Mesothelial cell of epicardium (in vitro differentiated cells): ENCODE data around the gene NUAK2. TPM values are rescaled to one million over a fixed set of nuclear protein-coding genes. Genes with fewer than 3 reads are reported as not detected.
"Not testable (repeated sequence)": the region's sequence is repeated elsewhere in the genome, so short reads cannot be mapped to it uniquely, and the experiment has no call there.

Experiments
- DNase-seq, 2 experiments: peaks; one replicate each; pipeline ENCODE4 v3.0.0; 2021; ENCODE audit warnings: low spot score in 2 of 2; ENCODE audit not compliant: unreplicated experiment in 2 of 2
- H3K27ac Mint-ChIP-seq: 2 replicates; pipeline ENCODE4 v1.8.0; 2021; ENCODE audit warnings: mixed read lengths
- H3K27me3 Mint-ChIP-seq: 2 replicates; pipeline ENCODE4 v1.8.0; 2021; ENCODE audit warnings: low read depth, mixed read lengths
- H3K36me3 Mint-ChIP-seq: 2 replicates; pipeline ENCODE4 v1.8.0; 2021; ENCODE audit warnings: mixed read lengths
- H3K4me1 Mint-ChIP-seq: 2 replicates; pipeline ENCODE4 v1.8.0; 2021; ENCODE audit warnings: mixed read lengths
- H3K4me3 Mint-ChIP-seq: 2 replicates; pipeline ENCODE4 v1.8.0; 2021; ENCODE audit warnings: mild to moderate bottlenecking, moderate library complexity, mixed read lengths
- H3K9me3 Mint-ChIP-seq: 2 replicates; pipeline ENCODE4 v1.8.0; 2021; ENCODE audit warnings: mixed read lengths
- CTCF ChIP-seq: fragments of 200-600 bp; sonication (generic); IDR thresholded peaks from one replicate; pipeline ENCODE4 v1.5.0; 2021; ENCODE audit warnings: antibody characterized with exemption; ENCODE audit not compliant: unreplicated experiment
- total RNA-seq: library from RNA; stranded (reverse); gene quantifications from 3 replicates; pipeline ENCODE4 v1.2.1, GENCODE V29; 2021

The NUAK2 gene
- total RNA-seq, 1 donor from 2014 or later, result 5.7 TPM

DNA sequence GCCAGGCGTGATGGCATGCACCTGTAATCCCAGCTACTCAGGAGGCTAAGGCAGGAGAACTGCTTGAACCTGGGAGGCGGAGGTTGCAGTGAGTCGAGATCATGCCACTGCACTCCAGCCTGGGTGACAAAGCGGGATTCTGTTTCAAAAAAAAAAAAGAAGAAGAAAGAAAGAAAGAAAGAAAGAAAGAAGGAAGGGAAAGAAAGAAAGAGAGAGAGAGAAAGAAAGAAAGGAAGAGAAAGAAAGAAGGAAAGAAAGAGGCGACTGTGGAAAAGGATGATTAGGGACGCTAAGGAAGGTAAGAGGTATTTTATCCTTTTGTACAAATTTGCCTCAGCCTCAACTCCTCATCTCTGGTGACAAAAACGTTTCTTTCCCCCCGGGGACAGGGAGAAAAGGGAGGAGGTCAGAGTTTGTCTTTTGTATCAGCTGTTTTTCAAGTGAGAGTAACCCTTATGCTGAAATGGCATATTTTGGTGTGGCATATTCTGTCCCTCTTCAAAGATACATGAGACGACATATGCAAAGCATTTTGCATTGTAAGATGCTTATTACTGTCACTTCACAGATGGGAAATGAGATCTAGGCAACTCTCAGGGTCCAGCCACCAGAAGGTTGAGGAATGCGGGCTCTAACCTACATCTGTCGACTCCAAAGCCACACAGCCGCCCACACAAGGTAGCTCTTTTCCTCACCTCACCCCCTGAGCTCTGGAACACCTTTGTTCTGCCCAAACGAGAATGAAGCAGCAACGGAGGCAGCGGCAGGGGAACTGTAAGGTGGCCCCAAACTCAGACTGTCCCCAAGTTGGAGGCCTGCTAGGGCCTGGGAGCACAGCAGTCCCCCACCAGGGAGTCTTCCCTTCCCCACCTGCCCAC lies 38.0 kb downstream of the NUAK2 start:
- Mint-ChIP-seq H3K4me1 (peaks cover 15% of the 10 kb centered on the region), H3K36me3 (no peaks in the 10 kb centered on the region), H3K9me3 (no peaks in the 10 kb centered on the region), H3K27me3 (no peaks in the 10 kb centered on the region), H3K4me3 (no peak overlapping the region), H3K27ac (peak overlapping the region; percentile 39)
- DNase-seq, result no peak
- no peak for TF ChIP-seq CTCF

- H3K9me3 Mint-ChIP-seq, H3K4me3 Mint-ChIP-seq, H3K27ac Mint-ChIP-seq, DNase-seq, H3K36me3 Mint-ChIP-seq, H3K27me3 Mint-ChIP-seq: not testable (repeated sequence)
- H3K4me1 Mint-ChIP-seq, result peaks cover 15% of the 10 kb centered on the region
Observed at GRCh38 chr1:205280666-205281395, 40.7 kb downstream of the NUAK2 start.

DNA sequence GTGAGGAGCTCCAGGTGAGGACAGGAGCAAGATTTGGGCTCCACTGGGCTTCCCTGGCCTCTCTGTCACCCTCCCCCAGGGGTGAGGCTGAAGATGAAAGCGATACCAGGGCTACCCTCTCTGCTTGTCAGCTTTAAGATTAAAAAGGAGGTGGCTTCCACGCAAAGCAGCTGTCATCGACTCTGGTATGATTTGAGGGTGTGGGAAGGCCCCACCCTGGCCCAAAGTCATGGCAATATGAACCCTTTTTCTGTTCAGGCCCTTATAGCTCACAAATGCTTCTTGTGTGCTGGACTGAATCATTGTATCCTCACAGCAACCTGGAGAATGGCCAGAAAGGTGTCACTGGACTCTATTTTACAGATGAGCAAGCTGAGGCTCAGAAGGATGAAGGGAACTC lies 41.6 kb downstream of the NUAK2 start:
- Mint-ChIP-seq H3K36me3 (no peaks in the 10 kb centered on the region), H3K4me3 (no peak overlapping the region), H3K9me3 (no peaks in the 10 kb centered on the region), H3K4me1 (peaks cover 9% of the 10 kb centered on the region), H3K27ac (no peak overlapping the region), H3K27me3 (no peaks in the 10 kb centered on the region)
- TF ChIP-seq CTCF, result no peak
- DNase-seq, result no peak

GRCh38 chr1:205276689-205277065 lies 44.9 kb downstream of the NUAK2 start:
- H3K4me3 Mint-ChIP-seq, result no peak overlapping the region
- no peaks in the 10 kb centered on the region for H3K9me3 Mint-ChIP-seq
- peaks cover 5% of the 10 kb centered on the region for H3K4me1 Mint-ChIP-seq
- no peaks in the 10 kb centered on the region for H3K27me3 Mint-ChIP-seq
- H3K27ac Mint-ChIP-seq, result no peak overlapping the region
- no peak for TF ChIP-seq CTCF
- no peaks in the 10 kb centered on the region for H3K36me3 Mint-ChIP-seq
- no peak for DNase-seq

DNA sequence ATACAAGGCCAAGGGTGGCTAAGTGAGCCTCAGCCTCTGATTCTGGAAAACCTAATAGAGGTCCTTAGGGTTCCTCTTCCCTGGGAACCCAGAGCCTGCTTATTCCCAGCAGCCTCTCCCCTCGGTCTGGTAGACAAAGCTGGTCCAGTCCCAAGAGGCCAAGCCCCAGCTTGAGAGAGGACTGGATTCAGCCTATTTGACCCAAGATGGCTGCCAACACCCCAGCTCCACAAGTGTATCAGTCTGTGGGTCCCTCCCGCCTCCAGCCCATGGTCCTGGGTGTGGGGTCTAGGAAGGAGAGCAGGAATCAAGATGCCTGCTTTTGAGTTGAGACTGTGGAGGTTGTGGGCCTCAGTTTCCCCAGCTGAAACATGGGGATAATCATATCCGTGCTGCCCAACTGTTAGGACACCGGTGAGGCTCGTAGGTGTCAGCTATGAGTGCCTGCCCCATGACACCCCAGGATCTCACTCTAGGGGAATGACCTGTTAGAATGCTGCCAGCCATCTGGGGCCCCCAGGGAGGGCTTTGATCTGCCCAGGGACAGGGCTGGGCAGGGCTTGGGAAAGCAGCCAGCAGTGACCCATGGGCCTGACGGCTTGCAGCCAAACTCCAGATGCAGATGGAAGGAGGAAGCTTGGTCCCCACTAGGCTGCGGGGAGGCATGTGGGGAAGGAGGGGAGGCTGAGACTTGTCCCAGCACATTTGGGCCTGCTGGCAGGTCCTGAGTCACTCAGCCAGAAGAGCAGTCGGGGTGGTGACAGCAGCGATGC lies 45.4 kb downstream of the NUAK2 start:
- Mint-ChIP-seq H3K9me3 (no peaks in the 10 kb centered on the region), H3K36me3 (no peaks in the 10 kb centered on the region), H3K4me3 (no peak overlapping the region), H3K27me3 (no peaks in the 10 kb centered on the region), H3K27ac (no peak overlapping the region), H3K4me1 (peaks cover 5% of the 10 kb centered on the region)
- TF ChIP-seq CTCF, result no peak
- no peak for DNase-seq

DNA sequence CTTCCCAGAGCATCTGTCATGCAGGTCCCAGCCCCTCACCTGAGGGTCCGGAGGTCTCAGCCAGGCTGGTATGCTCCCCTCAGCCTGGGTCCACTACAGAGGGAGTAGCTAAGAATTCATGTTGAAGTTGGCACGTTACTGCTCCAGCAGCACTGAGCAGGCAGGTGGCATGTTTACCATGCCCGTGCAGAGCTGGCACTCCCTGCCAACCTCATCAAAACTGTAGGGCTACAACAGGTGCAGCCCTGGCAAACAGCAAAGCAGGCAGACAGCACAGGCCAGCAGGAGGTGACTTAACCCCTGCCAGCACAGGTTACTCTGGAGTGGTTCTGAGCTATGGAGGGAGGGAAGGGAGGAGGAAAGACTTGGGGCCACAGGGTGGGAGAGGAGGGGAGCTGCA lies 46.4 kb downstream of the NUAK2 start:
- H3K9me3 Mint-ChIP-seq, result no peaks in the 10 kb centered on the region
- no peaks in the 10 kb centered on the region for H3K27me3 Mint-ChIP-seq
- H3K27ac Mint-ChIP-seq, result no peak overlapping the region
- peaks cover 5% of the 10 kb centered on the region for H3K4me1 Mint-ChIP-seq
- DNase-seq, result no peak
- no peak for TF ChIP-seq CTCF
- no peak overlapping the region for H3K4me3 Mint-ChIP-seq
- peaks cover 2% of the 10 kb centered on the region for H3K36me3 Mint-ChIP-seq
